Measurements from ENCODE around the gene HIPK2.

- TF ChIP-seq CTCF (conservative IDR thresholded peaks at IDR 0.05; ENCODE audit: low read length), result no peak
- TF ChIP-seq EZH2phosphoT487 (IDR thresholded peaks at IDR 0.05; ENCODE audit: borderline replicate concordance, low read depth, low read length), result no peak
Observed at GRCh38 chr7:139774376-139774775, 3.4 kb downstream of the HIPK2 start.
